ENCODE measurements around the gene LIPE.

The LIPE gene

GRCh38 chr19:42357290-42357689, 69.9 kb downstream of the LIPE start:
- no peak overlapping the region for H3K27ac ChIP-seq
- TF ChIP-seq CTCF (conservative IDR thresholded peaks at IDR 0.05) = no peak

GRCh38 chr19:42356686-42357085, 70.5 kb downstream of the LIPE start:
- no peak overlapping the region for H3K27ac ChIP-seq
- no peak for TF ChIP-seq CTCF (conservative IDR thresholded peaks at IDR 0.05)

GRCh38 chr19:42355896-42356295, 71.3 kb downstream of the LIPE start:
- no peak overlapping the region for H3K27ac ChIP-seq
- no peak for TF ChIP-seq CTCF (conservative IDR thresholded peaks at IDR 0.05)

- no peak overlapping the region for H3K27ac ChIP-seq
- no peak for TF ChIP-seq CTCF (conservative IDR thresholded peaks at IDR 0.05)
Observed at GRCh38 chr19:42353341-42354015, 73.7 kb downstream of the LIPE start.

GRCh38 chr19:42352301-42353259, 74.6 kb downstream of the LIPE start:
- H3K27ac ChIP-seq = no peak overlapping the region

More at GRCh38 chr19:42352301-42353259, 74.6 kb downstream of the LIPE start:
- no peak for TF ChIP-seq CTCF (conservative IDR thresholded peaks at IDR 0.05)
